SJSA1 (cell line): ENCODE data around the gene CDC42. TPM values are rescaled to one million over a fixed set of nuclear protein-coding genes. Genes with fewer than 3 reads are reported as not detected.

ENCODE experiments used
- total RNA-seq: library from RNA; depleted of rRNA; stranded (reverse); fragments of >200 nt; shearing (Covaris generic); gene quantifications from 2 replicates; pipeline ENCODE4 v1.2.3, GENCODE V29; 2014; rRNA removed

Gene CDC42
- total RNA-seq, 1 experiment from 2014 or later: 448 TPM

Other genes starting within 250 kb of the CDC42 start
- gene LDLRAD2, start 240.4 kb upstream of the CDC42 start, total RNA-seq: not detected in 2 replicates
- gene HSPG2, start 115.4 kb upstream of the CDC42 start, total RNA-seq: 45.2 and 62.3 TPM in 2 replicates
- gene CELA3B, start 75.7 kb upstream of the CDC42 start, total RNA-seq: not detected in 2 replicates
- gene CELA3A, start 51.1 kb upstream of the CDC42 start, total RNA-seq: not detected in 2 replicates
- gene WNT4, start 90.4 kb downstream of the CDC42 start, total RNA-seq: not detected in 2 replicates